GM23338 (cell line): ENCODE results near the gene SHPK. TPM values are rescaled to one million over a fixed set of nuclear protein-coding genes. Genes with fewer than 3 reads are reported as not detected.

Experiments
- ATAC-seq: fragments of 200-7000 bp; cut with Tn5 transposase; 3 replicates; pipeline ENCODE4 v1.9.1; 2020
- DNase-seq: peaks from one replicate; pipeline ENCODE4 v3.0.0-alpha.2; 2015; ENCODE audit warnings: low spot score
- H2AFZ ChIP-seq: fragments of 200-600 bp; sonication (generic); 2 replicates; pipeline ENCODE4 v1.8.0; 2016; ENCODE audit warnings: antibody characterized with exemption, mild to moderate bottlenecking, moderate library complexity
- H3F3A ChIP-seq: fragments of 200-600 bp; sonication (generic); replicated peaks from 2 replicates; pipeline ENCODE4 v1.8.0; 2017; ENCODE audit warnings: antibody characterized with exemption, mixed run types, low read depth
- H3K27ac ChIP-seq: fragments of 200-600 bp; sonication (generic); 2 replicates; pipeline ENCODE4 v1.6.1; 2016; ENCODE audit warnings: low read depth
- H3K27me3 ChIP-seq: fragments of 200-600 bp; sonication (generic); 2 replicates; pipeline ENCODE4 v1.8.0; 2016; ENCODE audit warnings: mild to moderate bottlenecking, mixed run types, moderate library complexity; ENCODE audit not compliant: insufficient read depth
- H3K36me3 ChIP-seq: fragments of 200-600 bp; sonication (generic); 2 replicates; pipeline ENCODE4 v1.8.0; 2016; ENCODE audit warnings: mild to moderate bottlenecking; ENCODE audit not compliant: insufficient read depth
- H3K4me1 ChIP-seq: fragments of 200-600 bp; sonication (generic); 2 replicates; pipeline ENCODE4 v1.8.0; 2016; ENCODE audit warnings: mild to moderate bottlenecking, moderate library complexity; ENCODE audit not compliant: insufficient read depth
- H3K4me2 ChIP-seq: fragments of 200-600 bp; sonication (generic); 2 replicates; pipeline ENCODE4 v1.7.1; 2017; ENCODE audit warnings: mixed run types
- H3K4me3 ChIP-seq: fragments of 200-600 bp; sonication (generic); 2 replicates; pipeline ENCODE4 v1.6.1; 2016; ENCODE audit warnings: mixed run types
- H3K79me2 ChIP-seq: fragments of 200-600 bp; sonication (generic); replicated peaks from 2 replicates; pipeline ENCODE4 v1.8.0; 2017; ENCODE audit warnings: mild to moderate bottlenecking; ENCODE audit not compliant: insufficient read depth
- H3K9me2 ChIP-seq: fragments of 200-600 bp; sonication (generic); 2 replicates; pipeline ENCODE4 v1.8.0; 2017; ENCODE audit not compliant: insufficient read depth
- H4K20me1 ChIP-seq: fragments of 200-600 bp; sonication (generic); replicated peaks from 2 replicates; pipeline ENCODE4 v1.8.0; 2017; ENCODE audit warnings: mild to moderate bottlenecking; ENCODE audit not compliant: insufficient read depth
- H3K27ac Mint-ChIP-seq: 2 replicates; pipeline ENCODE4 v1.8.0; 2020; ENCODE audit warnings: inconsistent platforms, mild to moderate bottlenecking, moderate library complexity, mixed read lengths
- H3K27me3 Mint-ChIP-seq: 3 replicates; pipeline ENCODE4 v1.8.0; 2022; ENCODE audit warnings: low read depth, mild to moderate bottlenecking, moderate library complexity, mixed read lengths, inconsistent platforms; ENCODE audit not compliant: insufficient read depth, poor library complexity
- H3K36me3 Mint-ChIP-seq: 3 replicates; pipeline ENCODE4 v1.8.0; 2021; ENCODE audit warnings: low read depth, mild to moderate bottlenecking, inconsistent platforms, moderate library complexity, mixed read lengths
- H3K4me1 Mint-ChIP-seq: 3 replicates; pipeline ENCODE4 v1.8.0; 2020; ENCODE audit warnings: mild to moderate bottlenecking, inconsistent platforms, mixed read lengths
- H3K4me3 Mint-ChIP-seq: 3 replicates; pipeline ENCODE4 v1.8.0; 2021; ENCODE audit warnings: moderate library complexity, mild to moderate bottlenecking, inconsistent platforms, mixed read lengths
- H3K9me3 Mint-ChIP-seq: 3 replicates; pipeline ENCODE4 v1.8.0; 2020; ENCODE audit warnings: moderate library complexity, mild to moderate bottlenecking, inconsistent platforms, mixed read lengths
- EZH2 ChIP-seq: fragments of 200-600 bp; sonication (generic); IDR thresholded peaks from one replicate; pipeline ENCODE4 v1.8.0; 2017; ENCODE audit warnings: antibody characterized with exemption, mild to moderate bottlenecking, low read depth; ENCODE audit not compliant: unreplicated experiment
- JUNB ChIP-seq: IDR thresholded peaks from one replicate; pipeline ENCODE4 v1.6.1; 2016; ENCODE audit warnings: antibody characterized with exemption; ENCODE audit not compliant: unreplicated experiment
- POLR2AphosphoS5 ChIP-seq: IDR thresholded peaks from 2 replicates; pipeline ENCODE4 v1.6.1; 2016; ENCODE audit warnings: antibody characterized with exemption, low read depth
- STAT1 ChIP-seq: IDR thresholded peaks from one replicate; pipeline ENCODE4 v1.6.1; 2016; ENCODE audit warnings: antibody characterized with exemption; ENCODE audit not compliant: unreplicated experiment
- polyA plus RNA-seq: library from polyadenylated mRNA; unstranded; fragments of >200 nt; fragmentation: Nextera tagmentation; extraction: Ambion mirVana; gene quantifications from 2 replicates; pipeline ENCODE4 v1.2.1, GENCODE V29; 2016
- total RNA-seq: library from RNA; depleted of rRNA; stranded (reverse); fragments of >200 nt; shearing (Covaris generic); gene quantifications from 2 replicates; pipeline ENCODE4 v1.2.3, GENCODE V29; 2014
- TF ChIP-seq, protein P1 (sequence below): IDR thresholded peaks from 2 replicates; pipeline ENCODE4 v1.6.1; 2016; ENCODE audit warnings: antibody characterized with exemption
- TF ChIP-seq, protein P2 (sequence below): fragments of 250-450 bp; sonication (Bioruptor Pico); IDR thresholded peaks from 2 replicates; pipeline ENCODE4 v1.5.0; 2020; ENCODE audit warnings: mild to moderate bottlenecking, moderate library complexity

Gene SHPK
- total and polyA plus RNA-seq, 2 experiments from 2014 or later = 11.5 to 34.3 TPM

DNA sequence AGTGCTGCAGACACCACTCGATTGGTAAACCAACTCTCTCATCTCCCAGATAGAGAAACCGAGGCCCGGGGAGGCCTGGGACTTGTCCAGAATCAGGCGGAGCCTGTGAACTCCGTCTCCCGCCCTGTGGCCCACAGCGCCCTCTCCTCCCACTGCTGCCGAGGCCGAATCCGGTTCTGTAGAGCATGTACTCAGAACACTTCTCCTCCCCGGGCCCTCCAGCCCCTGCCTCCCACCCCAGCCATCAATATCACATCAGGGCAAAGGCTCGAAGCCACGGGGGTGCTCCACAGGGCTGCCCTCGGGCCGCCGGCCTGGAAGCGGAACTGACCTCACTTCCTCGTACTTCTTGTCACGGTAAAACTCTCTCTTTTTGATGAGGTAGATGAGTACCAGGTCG is 45.5 kb upstream of the SHPK start:
- no peaks in the 10 kb centered on the region for H3K9me3 Mint-ChIP-seq
- H3K4me1 ChIP-seq = no peaks in the 10 kb centered on the region
- ATAC-seq (no peak), DNase-seq (no peak)
- H2AFZ ChIP-seq = no peak overlapping the region
- H3K36me3 Mint-ChIP-seq = no peaks in the 10 kb centered on the region
- H3F3A ChIP-seq = no peaks in the 10 kb centered on the region
- H3K4me3 ChIP-seq = no peak overlapping the region
- H3K4me1 Mint-ChIP-seq = peaks cover 5% of the 10 kb centered on the region; the same call in 2 of the 3 replicates
- H3K36me3 ChIP-seq = no peaks in the 10 kb centered on the region
- TF ChIP-seq STAT1 (no peak), EZH2 (no peak), JUNB (no peak), POLR2AphosphoS5 (no peak)
- TF ChIP-seq, protein P1, sequence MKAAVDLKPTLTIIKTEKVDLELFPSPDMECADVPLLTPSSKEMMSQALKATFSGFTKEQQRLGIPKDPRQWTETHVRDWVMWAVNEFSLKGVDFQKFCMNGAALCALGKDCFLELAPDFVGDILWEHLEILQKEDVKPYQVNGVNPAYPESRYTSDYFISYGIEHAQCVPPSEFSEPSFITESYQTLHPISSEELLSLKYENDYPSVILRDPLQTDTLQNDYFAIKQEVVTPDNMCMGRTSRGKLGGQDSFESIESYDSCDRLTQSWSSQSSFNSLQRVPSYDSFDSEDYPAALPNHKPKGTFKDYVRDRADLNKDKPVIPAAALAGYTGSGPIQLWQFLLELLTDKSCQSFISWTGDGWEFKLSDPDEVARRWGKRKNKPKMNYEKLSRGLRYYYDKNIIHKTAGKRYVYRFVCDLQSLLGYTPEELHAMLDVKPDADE = no peak
- TF ChIP-seq, protein P2, sequence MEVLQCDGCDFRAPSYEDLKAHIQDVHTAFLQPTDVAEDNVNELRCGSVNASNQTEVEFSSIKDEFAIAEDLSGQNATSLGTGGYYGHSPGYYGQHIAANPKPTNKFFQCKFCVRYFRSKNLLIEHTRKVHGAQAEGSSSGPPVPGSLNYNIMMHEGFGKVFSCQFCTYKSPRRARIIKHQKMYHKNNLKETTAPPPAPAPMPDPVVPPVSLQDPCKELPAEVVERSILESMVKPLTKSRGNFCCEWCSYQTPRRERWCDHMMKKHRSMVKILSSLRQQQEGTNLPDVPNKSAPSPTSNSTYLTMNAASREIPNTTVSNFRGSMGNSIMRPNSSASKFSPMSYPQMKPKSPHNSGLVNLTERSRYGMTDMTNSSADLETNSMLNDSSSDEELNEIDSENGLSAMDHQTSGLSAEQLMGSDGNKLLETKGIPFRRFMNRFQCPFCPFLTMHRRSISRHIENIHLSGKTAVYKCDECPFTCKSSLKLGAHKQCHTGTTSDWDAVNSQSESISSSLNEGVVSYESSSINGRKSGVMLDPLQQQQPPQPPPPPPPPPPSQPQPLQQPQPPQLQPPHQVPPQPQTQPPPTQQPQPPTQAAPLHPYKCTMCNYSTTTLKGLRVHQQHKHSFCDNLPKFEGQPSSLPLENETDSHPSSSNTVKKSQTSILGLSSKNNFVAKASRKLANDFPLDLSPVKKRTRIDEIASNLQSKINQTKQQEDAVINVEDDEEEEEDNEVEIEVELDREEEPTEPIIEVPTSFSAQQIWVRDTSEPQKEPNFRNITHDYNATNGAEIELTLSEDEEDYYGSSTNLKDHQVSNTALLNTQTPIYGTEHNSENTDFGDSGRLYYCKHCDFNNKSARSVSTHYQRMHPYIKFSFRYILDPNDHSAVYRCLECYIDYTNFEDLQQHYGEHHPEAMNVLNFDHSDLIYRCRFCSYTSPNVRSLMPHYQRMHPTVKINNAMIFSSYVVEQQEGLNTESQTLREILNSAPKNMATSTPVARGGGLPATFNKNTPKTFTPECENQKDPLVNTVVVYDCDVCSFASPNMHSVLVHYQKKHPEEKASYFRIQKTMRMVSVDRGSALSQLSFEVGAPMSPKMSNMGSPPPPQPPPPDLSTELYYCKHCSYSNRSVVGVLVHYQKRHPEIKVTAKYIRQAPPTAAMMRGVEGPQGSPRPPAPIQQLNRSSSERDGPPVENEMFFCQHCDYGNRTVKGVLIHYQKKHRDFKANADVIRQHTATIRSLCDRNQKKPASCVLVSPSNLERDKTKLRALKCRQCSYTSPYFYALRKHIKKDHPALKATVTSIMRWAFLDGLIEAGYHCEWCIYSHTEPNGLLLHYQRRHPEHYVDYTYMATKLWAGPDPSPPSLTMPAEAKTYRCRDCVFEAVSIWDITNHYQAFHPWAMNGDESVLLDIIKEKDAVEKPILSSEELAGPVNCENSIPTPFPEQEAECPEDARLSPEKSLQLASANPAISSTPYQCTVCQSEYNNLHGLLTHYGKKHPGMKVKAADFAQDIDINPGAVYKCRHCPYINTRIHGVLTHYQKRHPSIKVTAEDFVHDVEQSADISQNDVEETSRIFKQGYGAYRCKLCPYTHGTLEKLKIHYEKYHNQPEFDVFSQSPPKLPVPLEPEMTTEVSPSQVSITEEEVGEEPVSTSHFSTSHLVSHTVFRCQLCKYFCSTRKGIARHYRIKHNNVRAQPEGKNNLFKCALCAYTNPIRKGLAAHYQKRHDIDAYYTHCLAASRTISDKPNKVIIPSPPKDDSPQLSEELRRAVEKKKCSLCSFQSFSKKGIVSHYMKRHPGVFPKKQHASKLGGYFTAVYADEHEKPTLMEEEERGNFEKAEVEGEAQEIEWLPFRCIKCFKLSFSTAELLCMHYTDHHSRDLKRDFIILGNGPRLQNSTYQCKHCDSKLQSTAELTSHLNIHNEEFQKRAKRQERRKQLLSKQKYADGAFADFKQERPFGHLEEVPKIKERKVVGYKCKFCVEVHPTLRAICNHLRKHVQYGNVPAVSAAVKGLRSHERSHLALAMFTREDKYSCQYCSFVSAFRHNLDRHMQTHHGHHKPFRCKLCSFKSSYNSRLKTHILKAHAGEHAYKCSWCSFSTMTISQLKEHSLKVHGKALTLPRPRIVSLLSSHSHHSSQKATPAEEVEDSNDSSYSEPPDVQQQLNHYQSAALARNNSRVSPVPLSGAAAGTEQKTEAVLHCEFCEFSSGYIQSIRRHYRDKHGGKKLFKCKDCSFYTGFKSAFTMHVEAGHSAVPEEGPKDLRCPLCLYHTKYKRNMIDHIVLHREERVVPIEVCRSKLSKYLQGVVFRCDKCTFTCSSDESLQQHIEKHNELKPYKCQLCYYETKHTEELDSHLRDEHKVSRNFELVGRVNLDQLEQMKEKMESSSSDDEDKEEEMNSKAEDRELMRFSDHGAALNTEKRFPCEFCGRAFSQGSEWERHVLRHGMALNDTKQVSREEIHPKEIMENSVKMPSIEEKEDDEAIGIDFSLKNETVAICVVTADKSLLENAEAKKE (CRISPR knock-in tag) = no peak
- H4K20me1 ChIP-seq = no peaks in the 10 kb centered on the region
- H3K27ac Mint-ChIP-seq = no peak overlapping the region
- no peak overlapping the region for H3K4me2 ChIP-seq
- H3K4me3 Mint-ChIP-seq = no peak overlapping the region
- H3K9me2 ChIP-seq = no peaks in the 10 kb centered on the region
- no peaks in the 10 kb centered on the region for H3K27me3 ChIP-seq
- H3K79me2 ChIP-seq = no peaks in the 10 kb centered on the region
- H3K27me3 Mint-ChIP-seq = peaks cover 2% of the 10 kb centered on the region
- no peak overlapping the region for H3K27ac ChIP-seq
